ENCODE measurements around the gene ATP13A1.
"Not testable (repeated sequence)": the region's sequence is repeated elsewhere in the genome, so short reads cannot be mapped to it uniquely, and the experiment has no call there.

ATP13A1 gene

GRCh38 chr19:19663256-19664120 lies at the start of gene ATP13A1:
TSS of gene ATP13A1 (minus strand) at chr19:19663676. CDS start at chr19:19663666, 10 bp downstream.
- DNase-seq = peak; percentile 94

- no peak for DNase-seq
Measured at GRCh38 chr19:19711934-19712828, 48.7 kb upstream of the ATP13A1 start.

- DNase-seq = no peak
Measured at GRCh38 chr19:19711306-19711933, 47.9 kb upstream of the ATP13A1 start.

- no peak for DNase-seq
Measured at GRCh38 chr19:19710506-19710905, 47.0 kb upstream of the ATP13A1 start.

GRCh38 chr19:19704836-19705235 lies 41.4 kb upstream of the ATP13A1 start:
- DNase-seq = no peak

- DNase-seq = not testable (repeated sequence)
Measured at GRCh38 chr19:19700493-19700892, 37.0 kb upstream of the ATP13A1 start.

GRCh38 chr19:19697589-19697988 lies 34.1 kb upstream of the ATP13A1 start:
- DNase-seq = no peak

- no peak for DNase-seq
Measured at GRCh38 chr19:19696386-19696785, 32.9 kb upstream of the ATP13A1 start.

GRCh38 chr19:19691683-19692082 lies 28.2 kb upstream of the ATP13A1 start:
- DNase-seq = no peak

- DNase-seq = not testable (repeated sequence)
Measured at GRCh38 chr19:19689023-19689422, 25.5 kb upstream of the ATP13A1 start.

- DNase-seq = no peak
Measured at GRCh38 chr19:19687090-19687489, 23.6 kb upstream of the ATP13A1 start.

- DNase-seq = no peak
Measured at GRCh38 chr19:19686580-19686979, 23.1 kb upstream of the ATP13A1 start.

GRCh38 chr19:19686119-19686518 lies 22.6 kb upstream of the ATP13A1 start:
- not testable (repeated sequence) for DNase-seq

- DNase-seq = no peak
Measured at GRCh38 chr19:19679176-19680073, 15.9 kb upstream of the ATP13A1 start.

GRCh38 chr19:19677579-19677978 lies 14.1 kb upstream of the ATP13A1 start:
- no peak for DNase-seq

GRCh38 chr19:19674315-19674714 lies 10.8 kb upstream of the ATP13A1 start:
- no peak for DNase-seq

GRCh38 chr19:19672816-19673215 lies 9.3 kb upstream of the ATP13A1 start:
- no peak for DNase-seq

- DNase-seq = no peak
Measured at GRCh38 chr19:19670070-19670551, 6.6 kb upstream of the ATP13A1 start.

GRCh38 chr19:19668230-19669012 lies 4.9 kb upstream of the ATP13A1 start, which contains the start of gene ZNF101:
TSS of gene ZNF101 (plus strand) at chr19:19668839. CDS start at chr19:19668964, 125 bp downstream.
- DNase-seq = peak; percentile 71

GRCh38 chr19:19665420-19665948 lies 2.0 kb upstream of the ATP13A1 start:
- DNase-seq = not testable (repeated sequence)

GRCh38 chr19:19662871-19663255 lies 613 bp downstream of the ATP13A1 start:
- no peak for DNase-seq
